ENCODE results near the gene DCAKD. TPM values are rescaled to one million over a fixed set of nuclear protein-coding genes. Genes with fewer than 3 reads are reported as not detected.

The DCAKD gene
- total and polyA plus RNA-seq, 3 experiments from 2014 or later: 17.6 to 32.5 (median 31.3) TPM

- no peak for DNase-seq
- Histone ChIP-seq H3K36me3 (ENCODE audit: insufficient read depth, low read length) (peaks cover 12% of the 10 kb centered on the region), H3K27ac (ENCODE audit: low read depth, low read length) (no peak overlapping the region), H3K4me1 (ENCODE audit: insufficient read depth, low read length) (no peaks in the 10 kb centered on the region), H3K27me3 (ENCODE audit: insufficient read depth, low read length, poor library complexity, severe bottlenecking) (no peaks in the 10 kb centered on the region), H3K4me3 (ENCODE audit: low read length) (no peak overlapping the region), H3K9me3 (ENCODE audit: low read length) (no peaks in the 10 kb centered on the region)
- no peaks in the 10 kb centered on the region for H3K9me3 Mint-ChIP-seq
- no peak overlapping the region for H3K4me3 Mint-ChIP-seq
- ChIA-PET CTCF (no interaction called here), POLR2A (no interaction called here)
- H3K27me3 Mint-ChIP-seq: no peaks in the 10 kb centered on the region
- H3K4me1 Mint-ChIP-seq: peaks cover 0 to 13% (median 6%) of the 10 kb centered on the region in 3 donors
- H3K36me3 Mint-ChIP-seq: peaks cover 4 to 38% (median 6%) of the 10 kb centered on the region in 3 donors
- H3K27ac Mint-ChIP-seq: peak overlapping the region in 1 of 8 donors; percentile 25
Measured at GRCh38 chr17:45036691-45037090, 14.7 kb downstream of the DCAKD start.

GRCh38 chr17:45035848-45036247, 15.6 kb downstream of the DCAKD start:
- Mint-ChIP-seq H3K4me1 (peaks cover 0 to 13% (median 6%) of the 10 kb centered on the region in 3 donors), H3K9me3 (no peaks in the 10 kb centered on the region), H3K27ac (no peak overlapping the region), H3K27me3 (no peaks in the 10 kb centered on the region), H3K36me3 (peaks cover 4 to 47% (median 8%) of the 10 kb centered on the region in 3 donors), H3K4me3 (no peak overlapping the region)
- no peak for DNase-seq
- peaks cover 20% of the 10 kb centered on the region for H3K36me3 ChIP-seq (ENCODE audit: insufficient read depth, low read length)
- no peak overlapping the region for H3K27ac ChIP-seq (ENCODE audit: low read depth, low read length)
- H3K27me3 ChIP-seq (ENCODE audit: insufficient read depth, low read length, poor library complexity, severe bottlenecking): no peaks in the 10 kb centered on the region
- H3K4me3 ChIP-seq (ENCODE audit: low read length): no peak overlapping the region
- POLR2A ChIA-PET: no interaction called here
- no peaks in the 10 kb centered on the region for H3K4me1 ChIP-seq (ENCODE audit: insufficient read depth, low read length)
- H3K9me3 ChIP-seq (ENCODE audit: low read length): no peaks in the 10 kb centered on the region
- CTCF ChIA-PET: no interaction called here

GRCh38 chr17:45034599-45034998, 16.8 kb downstream of the DCAKD start:
- Mint-ChIP-seq H3K36me3 (peaks cover 4 to 59% (median 10%) of the 10 kb centered on the region in 3 donors), H3K27ac (peak overlapping the region in 1 of 8 donors; percentile 38), H3K27me3 (no peaks in the 10 kb centered on the region), H3K4me1 (peaks cover 0 to 13% (median 6%) of the 10 kb centered on the region in 3 donors), H3K9me3 (no peaks in the 10 kb centered on the region), H3K4me3 (no peak overlapping the region)
- no peak for DNase-seq
- H3K4me3 ChIP-seq (ENCODE audit: low read length): no peak overlapping the region
- peaks cover 24% of the 10 kb centered on the region for H3K36me3 ChIP-seq (ENCODE audit: insufficient read depth, low read length)
- no peaks in the 10 kb centered on the region for H3K9me3 ChIP-seq (ENCODE audit: low read length)
- H3K27me3 ChIP-seq (ENCODE audit: insufficient read depth, low read length, poor library complexity, severe bottlenecking): no peaks in the 10 kb centered on the region
- CTCF ChIA-PET: interaction anchor here (1.1 to 1.6 kb wide), 2 partner anchors 12 to 115 kb away, joined by 3 to 4 read pairs; no protein-coding TSS in a partner anchor
- no peaks in the 10 kb centered on the region for H3K4me1 ChIP-seq (ENCODE audit: insufficient read depth, low read length)
- H3K27ac ChIP-seq (ENCODE audit: low read depth, low read length): no peak overlapping the region
- POLR2A ChIA-PET: no interaction called here

- Mint-ChIP-seq H3K36me3 (peaks cover 4 to 68% (median 12%) of the 10 kb centered on the region in 3 donors), H3K27ac (no peak overlapping the region), H3K4me1 (peaks cover 0 to 4% (median 0%) of the 10 kb centered on the region in 3 donors), H3K4me3 (no peak overlapping the region), H3K9me3 (no peaks in the 10 kb centered on the region), H3K27me3 (no peaks in the 10 kb centered on the region)
- no peaks in the 10 kb centered on the region for H3K4me1 ChIP-seq (ENCODE audit: insufficient read depth, low read length)
- no peaks in the 10 kb centered on the region for H3K27me3 ChIP-seq (ENCODE audit: insufficient read depth, low read length, poor library complexity, severe bottlenecking)
- no peak overlapping the region for H3K27ac ChIP-seq (ENCODE audit: low read depth, low read length)
- no peak overlapping the region for H3K4me3 ChIP-seq (ENCODE audit: low read length)
- POLR2A ChIA-PET: no interaction called here
- H3K9me3 ChIP-seq (ENCODE audit: low read length): no peaks in the 10 kb centered on the region
- no peak for DNase-seq
- peaks cover 29% of the 10 kb centered on the region for H3K36me3 ChIP-seq (ENCODE audit: insufficient read depth, low read length)
- CTCF ChIA-PET: interaction anchor here (0.5 to 2.2 kb wide), 3 partner anchors 10 to 18 kb away, joined by 3 to 4 read pairs (median 4); no protein-coding TSS in a partner anchor
Measured at GRCh38 chr17:45032174-45032541, 19.3 kb downstream of the DCAKD start.

- POLR2A ChIA-PET: interaction anchor here (0.6 kb wide), 1 partner anchor 24 kb away, joined by 4 read pairs; no protein-coding TSS in a partner anchor
- no peaks in the 10 kb centered on the region for H3K9me3 ChIP-seq (ENCODE audit: low read length)
- H3K27me3 ChIP-seq (ENCODE audit: insufficient read depth, low read length, poor library complexity, severe bottlenecking): no peaks in the 10 kb centered on the region
- peaks cover 29% of the 10 kb centered on the region for H3K36me3 ChIP-seq (ENCODE audit: insufficient read depth, low read length)
- H3K27ac ChIP-seq (ENCODE audit: low read depth, low read length): peak overlapping the region; percentile 20
- H3K4me3 Mint-ChIP-seq: no peak overlapping the region
- peaks cover 4 to 71% (median 12%) of the 10 kb centered on the region in 3 donors for H3K36me3 Mint-ChIP-seq
- no peak overlapping the region for H3K4me3 ChIP-seq (ENCODE audit: low read length)
- no peak for DNase-seq
- H3K4me1 Mint-ChIP-seq: no peaks in the 10 kb centered on the region
- H3K9me3 Mint-ChIP-seq: no peaks in the 10 kb centered on the region
- H3K4me1 ChIP-seq (ENCODE audit: insufficient read depth, low read length): no peaks in the 10 kb centered on the region
- H3K27me3 Mint-ChIP-seq: no peaks in the 10 kb centered on the region
- CTCF ChIA-PET: interaction anchor here (0.5 to 2.2 kb wide), 3 partner anchors 10 to 18 kb away, joined by 3 to 4 read pairs (median 4); no protein-coding TSS in a partner anchor
- no peak overlapping the region for H3K27ac Mint-ChIP-seq
Measured at GRCh38 chr17:45031231-45032173, 19.9 kb downstream of the DCAKD start.

- Mint-ChIP-seq H3K36me3 (peaks cover 4 to 69% (median 12%) of the 10 kb centered on the region in 3 donors), H3K27me3 (no peaks in the 10 kb centered on the region), H3K4me3 (no peak overlapping the region), H3K9me3 (no peaks in the 10 kb centered on the region), H3K27ac (no peak overlapping the region), H3K4me1 (no peaks in the 10 kb centered on the region)
- DNase-seq: no peak
- ChIA-PET CTCF (interaction anchor here (2.2 kb wide), 1 partner anchor 9 kb away, joined by 4 read pairs; no protein-coding TSS in a partner anchor), POLR2A (interaction anchor here (0.6 kb wide), 1 partner anchor 25 kb away, joined by 4 read pairs; no protein-coding TSS in a partner anchor)
- H3K4me1 ChIP-seq (ENCODE audit: insufficient read depth, low read length): no peaks in the 10 kb centered on the region
- H3K4me3 ChIP-seq (ENCODE audit: low read length): no peak overlapping the region
- peaks cover 29% of the 10 kb centered on the region for H3K36me3 ChIP-seq (ENCODE audit: insufficient read depth, low read length)
- no peaks in the 10 kb centered on the region for H3K9me3 ChIP-seq (ENCODE audit: low read length)
- H3K27me3 ChIP-seq (ENCODE audit: insufficient read depth, low read length, poor library complexity, severe bottlenecking): no peaks in the 10 kb centered on the region
- H3K27ac ChIP-seq (ENCODE audit: low read depth, low read length): no peak overlapping the region
Measured at GRCh38 chr17:45030733-45031132, 20.7 kb downstream of the DCAKD start.

GRCh38 chr17:45029758-45030423, 21.5 kb downstream of the DCAKD start:
- H3K4me3 ChIP-seq (ENCODE audit: low read length): no peak overlapping the region
- POLR2A ChIA-PET: no interaction called here
- Mint-ChIP-seq H3K9me3 (no peaks in the 10 kb centered on the region), H3K4me3 (no peak overlapping the region), H3K27me3 (no peaks in the 10 kb centered on the region), H3K27ac (no peak overlapping the region), H3K4me1 (no peaks in the 10 kb centered on the region), H3K36me3 (peaks cover 4 to 69% (median 12%) of the 10 kb centered on the region in 3 donors)
- DNase-seq: no peak
- no peaks in the 10 kb centered on the region for H3K4me1 ChIP-seq (ENCODE audit: insufficient read depth, low read length)
- H3K27me3 ChIP-seq (ENCODE audit: insufficient read depth, low read length, poor library complexity, severe bottlenecking): no peaks in the 10 kb centered on the region
- no peaks in the 10 kb centered on the region for H3K9me3 ChIP-seq (ENCODE audit: low read length)
- CTCF ChIA-PET: no interaction called here
- H3K27ac ChIP-seq (ENCODE audit: low read depth, low read length): no peak overlapping the region
- H3K36me3 ChIP-seq (ENCODE audit: insufficient read depth, low read length): peaks cover 29% of the 10 kb centered on the region

- no peak for DNase-seq
- Mint-ChIP-seq H3K36me3 (peaks cover 4 to 65% (median 11%) of the 10 kb centered on the region in 3 donors), H3K27me3 (no peaks in the 10 kb centered on the region)
Measured at GRCh38 chr17:45029096-45029495, 22.3 kb downstream of the DCAKD start.

More at GRCh38 chr17:45029096-45029495, 22.3 kb downstream of the DCAKD start:
- ChIA-PET POLR2A (no interaction called here), CTCF (no interaction called here)
- no peaks in the 10 kb centered on the region for H3K4me1 ChIP-seq (ENCODE audit: insufficient read depth, low read length)
- no peak overlapping the region for H3K4me3 ChIP-seq (ENCODE audit: low read length)
- Mint-ChIP-seq H3K27ac (no peak overlapping the region), H3K4me1 (no peaks in the 10 kb centered on the region), H3K4me3 (no peak overlapping the region), H3K9me3 (no peaks in the 10 kb centered on the region)
- H3K27ac ChIP-seq (ENCODE audit: low read depth, low read length): no peak overlapping the region
- H3K36me3 ChIP-seq (ENCODE audit: insufficient read depth, low read length): peaks cover 25% of the 10 kb centered on the region
- no peaks in the 10 kb centered on the region for H3K27me3 ChIP-seq (ENCODE audit: insufficient read depth, low read length, poor library complexity, severe bottlenecking)
- no peaks in the 10 kb centered on the region for H3K9me3 ChIP-seq (ENCODE audit: low read length)

All from CD8-positive, alpha-beta memory T cell (primary cell).